ENCODE data around the gene ITGAE.

ITGAE gene

DNA sequence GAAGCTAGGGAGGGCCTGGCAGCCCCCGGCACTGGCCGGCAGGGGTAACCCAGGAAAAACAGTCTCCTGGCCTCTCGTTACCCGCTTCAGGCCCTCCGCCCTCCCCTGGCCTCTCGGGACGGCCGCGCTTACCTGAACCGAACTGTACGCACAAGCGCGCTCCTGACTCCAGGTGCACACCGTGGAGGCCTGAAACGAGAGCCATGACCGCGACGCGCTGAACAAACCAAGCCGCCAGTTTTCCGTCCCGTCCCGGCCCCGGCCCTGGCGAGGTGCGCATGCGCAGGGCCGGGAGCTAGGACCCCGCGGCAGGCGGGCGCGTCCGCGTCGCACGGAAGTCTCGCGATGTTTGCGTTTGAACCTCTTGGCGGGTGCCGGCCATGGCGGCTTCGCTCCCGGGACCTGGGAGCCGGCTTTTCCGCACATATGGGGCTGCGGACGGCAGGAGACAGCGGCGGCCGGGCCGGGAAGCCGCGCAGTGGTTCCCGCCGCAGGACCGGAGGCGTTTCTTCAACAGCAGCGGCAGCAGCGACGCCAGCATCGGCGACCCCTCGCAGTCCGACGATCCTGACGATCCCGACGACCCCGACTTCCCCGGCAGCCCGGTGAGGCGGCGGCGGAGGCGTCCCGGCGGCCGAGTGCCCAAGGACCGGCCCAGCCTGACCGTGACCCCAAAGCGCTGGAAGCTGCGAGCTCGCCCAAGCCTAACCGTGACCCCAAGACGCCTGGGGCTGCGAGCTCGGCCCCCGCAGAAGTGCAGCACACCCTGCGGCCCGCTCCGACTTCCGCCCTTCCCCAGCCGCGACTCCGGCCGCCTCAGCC lies 77.2 kb downstream of the ITGAE start, which contains the start of gene HASPIN:
Gene HASPIN, plus strand, starts transcription at position 348 of the 822 bp plus-strand sequence. Its CDS starts 33 bp downstream, at position 381.
- ATAC-seq, result peak; percentile 88
- TF ChIP-seq PATZ1 (CRISPR knock-in tag; IDR thresholded peaks at IDR 0.05; ENCODE audit: borderline replicate concordance), result no peak
- no peak for TF ChIP-seq RARB (CRISPR knock-in tag; IDR thresholded peaks at IDR 0.05)
- TF ChIP-seq CSDC2 (CRISPR knock-in tag; IDR thresholded peaks at IDR 0.05), result no peak
- TF ChIP-seq ZNF565 (CRISPR knock-in tag; conservative IDR thresholded peaks at IDR 0.05; ENCODE audit: low read depth), result no peak
- no peak for TF ChIP-seq BACH2 (CRISPR knock-in tag; IDR thresholded peaks at IDR 0.05; ENCODE audit: borderline replicate concordance)
- no peak for TF ChIP-seq ZFP3 (CRISPR knock-in tag; IDR thresholded peaks at IDR 0.05)
- no peak for TF ChIP-seq ZFP30 (CRISPR knock-in tag; IDR thresholded peaks at IDR 0.05)
- TF ChIP-seq ZNF70 (CRISPR knock-in tag; IDR thresholded peaks at IDR 0.05), result no peak
- TF ChIP-seq TOX (CRISPR knock-in tag; IDR thresholded peaks at IDR 0.05; ENCODE audit: borderline replicate concordance), result no peak
- no peak for TF ChIP-seq ZNF8 (CRISPR knock-in tag; IDR thresholded peaks at IDR 0.05)
- no peak for TF ChIP-seq CREB5 (CRISPR knock-in tag; IDR thresholded peaks at IDR 0.05; ENCODE audit: low read depth)
- no peak for TF ChIP-seq PPARA (CRISPR knock-in tag; IDR thresholded peaks at IDR 0.05; ENCODE audit: borderline replicate concordance)
- TF ChIP-seq ZC3H10 (CRISPR knock-in tag; IDR thresholded peaks at IDR 0.05), result no peak
- TF ChIP-seq TCF4 (CRISPR knock-in tag; IDR thresholded peaks at IDR 0.05; ENCODE audit: borderline replicate concordance), result no peak

- ATAC-seq, result peak; percentile 26; the same call in 2 of the 3 replicates
Measured at GRCh38 chr17:3723188-3723555, 77.8 kb downstream of the ITGAE start.

More at GRCh38 chr17:3723188-3723555, 77.8 kb downstream of the ITGAE start:
- TF ChIP-seq ESRRG (CRISPR knock-in tag; IDR thresholded peaks at IDR 0.05), result no peak
- no peak for TF ChIP-seq PATZ1 (CRISPR knock-in tag; IDR thresholded peaks at IDR 0.05; ENCODE audit: borderline replicate concordance)
- no peak for TF ChIP-seq ZFP3 (CRISPR knock-in tag; IDR thresholded peaks at IDR 0.05)
- TF ChIP-seq CREB5 (CRISPR knock-in tag; IDR thresholded peaks at IDR 0.05; ENCODE audit: low read depth), result no peak
- TF ChIP-seq ISL1 (CRISPR knock-in tag; IDR thresholded peaks at IDR 0.05), result no peak
- TF ChIP-seq SNAI2 (CRISPR knock-in tag; IDR thresholded peaks at IDR 0.05), result no peak
- TF ChIP-seq CSDC2 (CRISPR knock-in tag; IDR thresholded peaks at IDR 0.05), result no peak
- TF ChIP-seq GLIS3 (CRISPR knock-in tag; IDR thresholded peaks at IDR 0.05), result no peak
- no peak for TF ChIP-seq ARNTL (CRISPR knock-in tag; IDR thresholded peaks at IDR 0.05; ENCODE audit: borderline replicate concordance, low read depth)
- no peak for TF ChIP-seq ZFP30 (CRISPR knock-in tag; IDR thresholded peaks at IDR 0.05)
- no peak for TF ChIP-seq ZNF70 (CRISPR knock-in tag; IDR thresholded peaks at IDR 0.05)
- TF ChIP-seq TOX (CRISPR knock-in tag; IDR thresholded peaks at IDR 0.05; ENCODE audit: borderline replicate concordance), result no peak
- TF ChIP-seq CSRNP3 (CRISPR knock-in tag; IDR thresholded peaks at IDR 0.05), result no peak
- TF ChIP-seq ZNF8 (CRISPR knock-in tag; IDR thresholded peaks at IDR 0.05), result no peak
- TF ChIP-seq TCF4 (CRISPR knock-in tag; IDR thresholded peaks at IDR 0.05; ENCODE audit: borderline replicate concordance), result no peak
- TF ChIP-seq, protein P1, sequence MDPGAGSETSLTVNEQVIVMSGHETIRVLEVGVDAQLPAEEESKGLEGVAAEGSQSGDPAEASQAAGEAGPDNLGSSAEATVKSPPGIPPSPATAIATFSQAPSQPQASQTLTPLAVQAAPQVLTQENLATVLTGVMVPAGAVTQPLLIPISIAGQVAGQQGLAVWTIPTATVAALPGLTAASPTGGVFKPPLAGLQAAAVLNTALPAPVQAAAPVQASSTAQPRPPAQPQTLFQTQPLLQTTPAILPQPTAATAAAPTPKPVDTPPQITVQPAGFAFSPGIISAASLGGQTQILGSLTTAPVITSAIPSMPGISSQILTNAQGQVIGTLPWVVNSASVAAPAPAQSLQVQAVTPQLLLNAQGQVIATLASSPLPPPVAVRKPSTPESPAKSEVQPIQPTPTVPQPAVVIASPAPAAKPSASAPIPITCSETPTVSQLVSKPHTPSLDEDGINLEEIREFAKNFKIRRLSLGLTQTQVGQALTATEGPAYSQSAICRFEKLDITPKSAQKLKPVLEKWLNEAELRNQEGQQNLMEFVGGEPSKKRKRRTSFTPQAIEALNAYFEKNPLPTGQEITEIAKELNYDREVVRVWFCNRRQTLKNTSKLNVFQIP (CRISPR knock-in tag; IDR thresholded peaks at IDR 0.05; ENCODE audit: borderline replicate concordance, low read depth), result no peak
- TF ChIP-seq ZNF565 (CRISPR knock-in tag; conservative IDR thresholded peaks at IDR 0.05; ENCODE audit: low read depth), result no peak
